Thyroid gland (tissue), 4 donors: Measurements from ENCODE around the gene NF1. TPM values are rescaled to one million over a fixed set of nuclear protein-coding genes. Genes with fewer than 3 reads are reported as not detected.
"Not testable (repeated sequence)": the region's sequence is repeated elsewhere in the genome, so short reads cannot be mapped to it uniquely, and the experiment has no call there.

ENCODE experiments used
- DNase-seq, 2 donors: peaks; one replicate each; pipeline ENCODE4 v3.0.0-alpha.2; 2019
- H3K27ac ChIP-seq, 3 donors: fragments of 200-600 bp; sonication (generic); 1 replicate in 2 of 3; 2 replicates in 1 of 3; pipeline ENCODE4 v1.5.1; 2016 to 2019; ENCODE audit warnings: mild to moderate bottlenecking in 1 of 3, moderate library complexity in 1 of 3
- H3K27me3 ChIP-seq: fragments of 200-600 bp; sonication (generic); one replicate; pipeline ENCODE4 v1.5.1; 2019
- H3K36me3 ChIP-seq, 2 donors: fragments of 200-600 bp; sonication (generic); one replicate each; pipeline ENCODE4 v1.5.1; 2016 to 2019
- H3K4me1 ChIP-seq, 2 donors: fragments of 200-600 bp; sonication (generic); one replicate each; pipeline ENCODE4 v1.5.1; 2017 to 2019
- H3K4me3 ChIP-seq, 3 donors: fragments of 200-600 bp; sonication (generic); replicated peaks in 1 of 3; 1 replicate in 2 of 3; 2 replicates in 1 of 3; pipeline ENCODE4 v1.5.1; 2016; ENCODE audit warnings: mild to moderate bottlenecking in 1 of 3
- H3K9me3 ChIP-seq: fragments of 200-600 bp; sonication (generic); one replicate; pipeline ENCODE4 v1.5.1; 2017
- CTCF ChIP-seq, 6 experiments: fragments of 200-600 bp in 3 of 6; fragments of 450-650 bp in 3 of 6; sonication (generic) in 3 of 6; IDR thresholded peaks; one replicate each; pipeline ENCODE4 v1.5.1; 2016 to 2019; ENCODE audit warnings: antibody characterized with exemption in 6 of 6, mild to moderate bottlenecking in 2 of 6, inconsistent platforms in 1 of 6, moderate library complexity in 1 of 6
- POLR2A ChIP-seq, 2 donors: fragments of 450-650 bp; IDR thresholded peaks; one replicate each; pipeline ENCODE4 v1.6.1; 2017; ENCODE audit warnings: antibody characterized with exemption in 2 of 2, mild to moderate bottlenecking in 2 of 2, moderate library complexity in 1 of 2
- WGBS, 2 donors: methylation state at CpG; one replicate each; pipeline ENCODE4 v1.1.5; 2017; 5-methylcytosine and 5-hydroxymethylcytosine counted together
- intact Hi-C: fragments of 100-400 bp; cut with DNase I; formaldehyde crosslinking; loops from one replicate; pipeline ENCODE4 v1.15.1; 2023
- total RNA-seq, 4 donors: library from RNA; depleted of rRNA; stranded (reverse); fragments of >200 nt; gene quantifications; one replicate each; pipeline ENCODE4 v1.2.3, GENCODE V29; 2016

The NF1 gene
- total RNA-seq = 100 to 1,000 TPM; 102 to 208 (median 129) TPM

- Histone ChIP-seq H3K4me1 (peaks cover 5 to 10% of the 10 kb centered on the region in 2 donors), H3K4me3 (peak within 1 kb of the TSS; percentile 95 to 99 (median 96)), H3K27me3 (no peaks in the 10 kb centered on the region), H3K36me3 (no peaks in the 10 kb centered on the region), H3K9me3 (no peaks in the 10 kb centered on the region), H3K27ac (peak within 1 kb of the TSS; percentile 97 to 99 (median 97))
- intact Hi-C loops = no loop called here
- WGBS, 2 donors = 2% methylated on average over 13 to 32 of the region's 45 CpGs
- DNase-seq = peak; percentile 97 to 98
- TF ChIP-seq CTCF (IDR thresholded peaks at IDR 0.05) (no peak), POLR2A (IDR thresholded peaks at IDR 0.05) (peak; percentile 21 to 83)
Measured at GRCh38 chr17:31094600-31095235, at the start of gene NF1. NF1 (plus strand) TSS chr17:31094977; CDS start chr17:31095310, 333 bp downstream.

GRCh38 chr17:31046856-31047425 lies 47.8 kb upstream of the NF1 start:
- H3K4me1 ChIP-seq, H3K27ac ChIP-seq, H3K4me3 ChIP-seq, H3K27me3 ChIP-seq, intact Hi-C loops, DNase-seq, H3K36me3 ChIP-seq, H3K9me3 ChIP-seq: not testable (repeated sequence)
- WGBS, 2 donors = 90 to 99% methylated on average over 5 of the region's 7 CpGs

GRCh38 chr17:31048142-31048541 lies 46.6 kb upstream of the NF1 start:
- H3K27me3 ChIP-seq = no peaks in the 10 kb centered on the region
- H3K27ac ChIP-seq = no peak overlapping the region
- no peak for DNase-seq
- intact Hi-C loops = no loop called here
- TF ChIP-seq CTCF (IDR thresholded peaks at IDR 0.05) (no peak), POLR2A (IDR thresholded peaks at IDR 0.05) (no peak)
- H3K36me3 ChIP-seq = no peaks in the 10 kb centered on the region
- H3K4me1 ChIP-seq = no peaks in the 10 kb centered on the region
- no peak overlapping the region for H3K4me3 ChIP-seq
- H3K9me3 ChIP-seq = no peaks in the 10 kb centered on the region

- intact Hi-C loops = no loop called here
- Histone ChIP-seq H3K36me3 (no peaks in the 10 kb centered on the region), H3K9me3 (no peaks in the 10 kb centered on the region), H3K4me3 (no peak overlapping the region), H3K27ac (no peak overlapping the region), H3K4me1 (no peaks in the 10 kb centered on the region), H3K27me3 (no peaks in the 10 kb centered on the region)
- TF ChIP-seq CTCF (IDR thresholded peaks at IDR 0.05) (no peak), POLR2A (IDR thresholded peaks at IDR 0.05) (no peak)
- no peak for DNase-seq
Measured at GRCh38 chr17:31048780-31049179, 46.0 kb upstream of the NF1 start.

GRCh38 chr17:31050948-31051347 lies 43.8 kb upstream of the NF1 start:
- no peak for TF ChIP-seq CTCF (IDR thresholded peaks at IDR 0.05)
- no peaks in the 10 kb centered on the region for H3K4me1 ChIP-seq
- 91 to 96% methylated on average over 9 of the region's 9 CpGs for WGBS, 2 donors
- no peaks in the 10 kb centered on the region for H3K27me3 ChIP-seq
- no peak overlapping the region for H3K4me3 ChIP-seq
- no peaks in the 10 kb centered on the region for H3K9me3 ChIP-seq
- H3K27ac ChIP-seq = no peak overlapping the region
- H3K36me3 ChIP-seq = no peaks in the 10 kb centered on the region
- DNase-seq = no peak
- intact Hi-C loops = no loop called here
